HG03432 (cell line): ENCODE measurements around the gene PTH1R.

Source experiments
- ATAC-seq: cut with Tn5 transposase; IDR thresholded peaks from one replicate; pipeline ENCODE4 v1.9.1; 2021; ENCODE audit warnings: mild to moderate bottlenecking, moderate library complexity; ENCODE audit not compliant: unreplicated experiment

PTH1R gene

DNA sequence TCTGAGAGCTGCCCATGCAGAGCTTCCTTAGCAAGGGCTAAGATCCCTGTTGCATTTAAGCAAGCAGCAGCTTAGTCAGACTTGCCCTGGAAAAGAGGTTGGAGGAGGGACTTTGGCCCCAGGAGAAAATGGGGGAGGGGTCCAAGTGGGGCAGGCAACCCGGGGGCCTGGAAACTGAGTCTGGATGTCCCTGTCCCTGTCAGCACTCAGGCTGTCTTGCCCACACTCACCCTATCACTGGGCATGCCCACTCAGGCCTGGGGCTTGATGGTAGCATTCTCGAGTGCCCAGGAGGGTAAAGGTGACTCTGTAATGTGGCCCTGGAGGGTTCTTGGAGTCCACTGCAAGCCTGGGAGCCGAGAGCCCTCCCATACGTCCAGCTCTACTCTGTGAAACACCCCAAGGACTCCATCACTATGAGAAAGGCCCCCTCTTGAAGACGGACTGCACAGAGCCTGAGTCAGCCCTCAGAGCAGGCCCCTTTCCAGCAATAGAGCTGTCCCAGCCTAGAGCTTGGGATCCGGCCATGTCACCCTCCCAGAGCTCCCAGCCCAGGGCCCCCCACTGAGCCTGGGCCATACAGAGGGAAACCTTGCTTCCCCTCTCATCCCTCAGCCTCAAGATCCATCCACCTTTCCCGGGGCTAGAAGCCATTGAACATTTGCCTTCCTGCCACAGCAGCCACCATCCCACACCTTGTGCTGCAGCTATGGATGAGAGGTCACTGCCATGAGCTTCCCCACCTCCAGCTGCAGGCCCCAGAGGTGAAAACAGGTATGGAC, 27.6 kb upstream of the PTH1R start:
- no peak for ATAC-seq

DNA sequence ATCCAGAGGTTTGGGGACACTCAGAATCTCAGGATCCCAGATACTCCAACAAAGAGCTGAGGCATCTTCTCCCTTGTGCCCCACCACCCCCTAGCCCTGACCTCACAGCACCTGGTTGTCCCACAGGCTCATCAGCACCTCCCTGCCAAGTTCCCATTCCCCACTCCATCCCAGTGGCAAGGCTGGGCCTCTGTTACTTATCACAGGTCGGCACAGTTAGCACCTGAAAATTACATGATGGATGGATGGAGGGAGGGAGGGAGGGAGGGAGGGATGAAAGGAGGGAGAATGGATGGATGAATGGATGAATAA, 27.1 kb upstream of the PTH1R start:
- ATAC-seq, result no peak

DNA sequence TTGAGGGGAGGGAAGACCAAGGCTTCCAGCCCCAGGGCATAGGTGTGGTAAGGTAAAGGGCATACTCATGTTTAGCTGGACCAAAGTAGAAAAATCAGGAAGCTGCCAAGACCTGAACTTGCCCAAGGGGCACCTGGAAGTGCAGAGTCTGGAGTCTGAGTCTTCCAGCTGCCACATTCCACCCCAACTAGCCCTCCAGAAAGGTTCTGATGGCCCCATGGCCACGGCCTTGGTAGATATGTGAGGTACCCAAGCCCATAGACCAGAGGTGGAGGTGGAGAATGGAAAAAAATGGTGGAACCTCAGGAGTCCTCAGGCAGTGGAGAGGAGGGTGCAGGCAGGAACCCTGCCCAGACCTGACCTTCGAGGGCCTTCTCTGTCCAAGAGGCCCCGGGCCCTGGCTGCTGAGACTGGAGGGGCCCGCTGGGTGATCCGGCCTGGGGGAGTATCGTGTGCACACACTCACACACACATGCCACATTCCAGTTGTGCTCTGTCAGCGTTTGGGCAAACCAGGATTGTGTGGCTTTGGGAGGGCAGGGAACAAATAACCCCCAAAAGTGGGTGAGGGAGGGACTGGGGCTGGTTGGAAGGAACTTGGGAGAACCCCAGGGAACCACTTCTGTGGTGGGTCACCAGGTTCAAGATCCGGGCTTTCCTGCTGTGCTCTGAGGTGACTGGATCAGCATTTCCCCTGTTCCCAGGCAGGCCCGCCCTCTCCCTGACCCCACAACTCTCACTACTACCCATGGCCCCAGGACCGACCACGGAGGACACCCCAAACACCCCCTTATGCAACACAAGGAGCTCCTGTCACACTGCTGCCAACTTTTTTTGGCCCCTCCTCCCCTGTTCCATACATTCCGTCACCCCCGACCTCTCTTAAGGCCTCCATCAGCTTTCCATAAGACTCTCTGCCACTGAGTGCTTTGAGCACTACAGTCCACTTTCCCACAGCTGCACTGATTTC, 25.9 kb upstream of the PTH1R start:
- ATAC-seq, result no peak

DNA sequence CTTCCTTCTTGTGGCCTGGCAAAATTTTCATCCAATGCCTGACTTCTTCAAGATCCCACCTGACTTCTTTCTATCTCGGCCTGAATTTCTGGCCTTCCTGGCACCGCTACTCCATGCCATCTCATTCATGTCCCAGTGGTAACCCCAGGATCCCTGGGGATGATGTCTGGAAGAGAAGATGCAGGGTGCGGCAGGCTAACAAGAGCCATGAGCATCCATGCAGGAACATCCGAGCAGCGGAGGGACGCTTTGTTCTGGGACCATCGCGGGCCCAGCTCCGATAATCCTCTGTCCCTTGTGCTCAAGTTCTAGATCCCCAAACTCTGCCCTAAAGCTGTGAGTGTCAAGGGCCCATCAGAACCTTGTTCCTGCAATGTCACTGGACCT, 25.2 kb upstream of the PTH1R start:
- ATAC-seq, result no peak

DNA sequence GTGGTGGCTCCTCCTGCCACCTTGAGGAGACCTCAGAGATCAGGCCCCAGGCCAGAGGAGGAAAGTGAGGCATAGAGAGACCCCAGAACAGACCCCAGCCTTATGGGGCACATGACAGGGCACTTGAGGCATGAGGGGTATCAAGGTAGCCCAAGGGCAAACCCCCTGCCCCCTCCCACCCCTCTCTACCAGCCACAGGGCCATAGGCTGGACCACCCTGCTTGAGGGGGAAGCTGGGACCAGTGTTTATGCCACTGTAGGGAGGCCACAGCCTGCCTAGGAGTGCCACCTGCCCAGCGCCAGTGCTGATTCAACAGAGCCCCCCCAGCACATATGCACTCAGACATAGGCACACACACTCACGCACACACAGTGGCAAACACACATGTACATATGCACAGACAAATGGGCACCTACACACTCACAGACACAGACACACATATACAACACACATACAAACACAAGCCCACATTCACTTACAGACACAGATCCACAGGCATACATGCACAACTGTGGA, 24.6 kb upstream of the PTH1R start:
- no peak for ATAC-seq

DNA sequence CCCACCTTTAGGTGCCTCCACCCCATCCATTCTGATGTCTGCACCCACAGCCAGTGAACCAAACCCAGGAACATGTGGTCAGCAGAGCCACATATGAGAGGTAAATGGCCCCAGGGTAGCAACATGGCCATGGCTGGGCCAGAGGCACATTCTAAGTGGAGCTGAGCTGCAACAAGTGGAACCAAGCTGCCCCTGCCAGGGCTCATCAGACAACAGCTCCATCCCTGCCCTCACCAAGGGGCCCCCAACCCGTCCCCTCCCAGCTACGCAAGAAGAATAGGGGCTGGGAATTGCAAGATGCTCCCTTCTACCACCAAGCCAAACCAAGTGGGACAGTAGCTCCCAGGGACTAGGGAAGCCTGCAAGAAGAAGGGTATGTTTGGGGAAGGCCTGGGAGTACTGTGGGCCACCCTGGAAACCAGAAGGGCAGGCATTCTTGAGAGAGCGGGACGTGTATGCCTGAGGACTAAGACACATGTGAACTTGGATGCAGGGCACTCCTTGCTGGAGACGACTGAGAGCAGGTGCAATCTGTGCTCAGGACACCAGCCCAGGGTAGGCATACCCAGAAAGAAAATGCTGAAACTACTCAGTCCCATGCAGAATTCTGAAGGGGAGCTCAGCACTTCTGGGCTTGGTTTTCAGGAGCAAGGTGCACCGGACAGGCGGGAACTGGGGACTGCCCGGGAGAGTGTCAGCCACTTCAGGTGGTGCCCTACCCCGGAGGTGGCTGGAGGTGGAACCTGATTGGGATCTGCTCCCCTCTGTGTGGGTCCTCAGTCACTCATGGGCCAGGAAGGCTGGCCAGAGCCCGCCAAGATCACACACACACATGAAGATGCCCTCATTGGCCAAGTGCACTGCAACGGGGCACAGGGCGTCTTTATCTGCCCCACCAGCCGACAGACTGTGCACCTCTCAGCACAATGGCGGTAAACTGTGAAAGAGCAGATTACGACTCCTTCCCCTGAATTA, 23.8 kb upstream of the PTH1R start:
- ATAC-seq, result no peak

DNA sequence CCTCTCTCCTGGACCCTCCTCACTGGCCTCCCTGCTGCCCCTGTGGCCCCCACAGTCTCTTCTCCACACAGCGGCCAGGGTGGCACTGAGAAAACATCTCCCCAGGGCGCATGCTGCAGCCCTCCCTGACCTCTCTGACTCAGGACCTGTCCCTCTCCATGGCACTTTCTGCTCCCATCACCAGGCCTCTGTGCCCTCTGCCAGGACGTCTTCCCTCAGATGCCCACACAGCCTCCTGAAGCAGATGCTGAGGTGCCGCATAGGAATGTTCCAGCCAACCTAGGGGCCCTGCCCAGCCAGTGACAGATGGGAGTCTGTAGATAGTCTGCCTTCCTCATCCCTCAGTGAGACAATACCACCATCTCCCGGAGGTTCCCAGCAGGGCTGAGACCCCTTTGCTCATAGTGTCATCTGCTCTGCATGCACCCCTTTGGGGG, 22.9 kb upstream of the PTH1R start:
- no peak for ATAC-seq

DNA sequence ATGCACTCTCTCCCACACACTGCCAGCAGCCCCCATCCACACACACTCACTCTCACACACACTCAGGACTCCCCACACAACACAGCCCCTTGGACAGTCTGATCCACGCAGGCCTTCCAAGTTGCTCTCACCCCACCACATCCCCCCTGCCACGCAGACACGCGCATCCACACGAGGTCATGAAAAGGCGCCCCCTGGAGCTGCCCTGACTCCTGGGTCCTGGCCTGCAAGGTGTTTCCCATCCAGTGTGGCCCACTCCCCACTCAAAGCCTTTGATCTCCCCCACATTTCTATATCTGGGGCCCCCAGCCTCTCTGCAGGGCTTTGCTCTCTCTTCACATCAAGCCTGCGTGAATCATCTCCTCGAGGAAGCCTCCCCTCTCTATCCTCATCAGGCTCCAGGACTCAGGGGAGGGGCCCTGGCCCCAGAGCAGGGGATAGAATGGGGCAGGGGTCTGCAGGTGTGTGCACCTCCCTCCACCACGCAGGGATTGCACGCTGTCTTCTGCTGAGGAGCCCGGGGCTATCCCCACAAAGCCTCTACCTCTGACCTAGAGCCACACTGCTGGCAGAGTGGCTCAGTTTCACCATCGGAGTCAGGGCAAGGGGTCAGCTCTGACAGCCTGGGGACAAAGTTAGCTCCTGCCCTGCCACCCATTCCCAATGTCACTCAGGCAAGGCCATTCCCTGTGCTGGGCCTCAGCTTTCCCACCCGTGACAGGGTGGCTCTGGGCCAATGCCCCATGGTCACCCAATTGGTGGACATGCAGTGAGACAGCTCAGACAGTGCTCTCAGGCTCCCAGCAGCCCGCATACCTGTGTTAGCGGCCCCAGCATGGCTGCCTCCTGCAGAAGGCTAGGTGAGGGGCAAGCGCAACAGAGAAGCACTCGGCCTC, 20.7 kb upstream of the PTH1R start:
- no peak for ATAC-seq

DNA sequence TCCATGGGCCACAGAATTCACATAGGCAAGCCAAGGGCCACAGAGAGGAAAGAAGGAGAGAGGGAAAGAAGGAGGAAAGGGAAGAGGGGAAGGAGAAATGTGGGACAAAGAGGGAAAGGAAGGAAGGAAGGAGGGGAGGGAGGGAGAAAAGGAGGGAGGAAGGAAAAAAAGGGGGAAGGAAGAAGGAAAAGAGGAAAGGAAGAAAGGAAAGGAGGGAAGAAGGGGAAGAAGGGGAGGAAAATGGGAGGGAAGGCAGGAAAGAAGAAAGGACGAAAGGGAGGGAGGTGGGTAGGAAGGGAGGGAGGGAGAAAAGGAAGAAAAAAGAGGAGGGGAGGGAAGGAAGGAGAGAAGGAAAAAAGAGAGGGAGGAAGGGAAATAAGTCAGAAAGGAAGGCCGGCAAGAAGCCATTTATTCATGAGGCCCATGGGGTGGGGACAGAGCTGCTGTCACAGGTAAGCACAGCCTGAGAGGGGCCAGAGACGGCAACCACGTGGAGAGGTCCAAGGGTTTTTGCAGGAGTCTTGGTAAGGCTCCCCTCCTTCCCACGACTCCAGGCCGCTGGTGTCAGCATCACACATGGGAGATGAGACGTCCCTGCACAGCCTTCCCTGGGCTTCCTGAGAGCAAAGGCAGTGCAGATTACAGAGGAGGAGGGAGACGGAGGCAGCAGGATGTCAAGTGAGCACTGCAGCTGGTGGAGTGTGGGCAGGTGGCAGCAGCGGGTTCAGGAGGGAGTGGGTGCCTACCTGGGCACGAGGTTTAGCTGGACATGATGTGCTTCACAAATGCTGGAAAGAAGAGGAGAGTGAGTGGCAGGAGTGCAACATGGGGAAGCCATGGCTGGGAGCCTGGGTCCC, 19.8 kb upstream of the PTH1R start:
- no peak for ATAC-seq

DNA sequence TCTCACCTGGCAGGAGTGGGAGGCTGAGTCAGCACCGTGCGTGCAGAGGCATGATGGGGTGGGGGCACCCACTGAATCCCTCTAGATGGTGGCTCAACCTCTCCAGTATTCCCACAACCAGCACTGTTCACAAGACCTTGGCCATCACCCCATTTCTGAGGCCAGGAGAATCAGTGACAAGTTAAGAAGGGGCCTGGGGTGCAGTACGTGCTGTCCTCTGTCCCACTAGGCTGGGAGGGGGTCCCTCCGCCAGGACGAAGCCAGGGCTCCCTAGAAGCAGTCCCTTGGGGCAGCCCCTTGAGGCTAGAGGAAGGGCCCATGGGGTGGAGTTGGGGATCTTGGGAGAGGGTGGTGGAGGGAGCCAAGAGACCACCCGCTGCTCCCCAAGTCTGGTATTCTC, 19.1 kb upstream of the PTH1R start:
- ATAC-seq, result no peak

DNA sequence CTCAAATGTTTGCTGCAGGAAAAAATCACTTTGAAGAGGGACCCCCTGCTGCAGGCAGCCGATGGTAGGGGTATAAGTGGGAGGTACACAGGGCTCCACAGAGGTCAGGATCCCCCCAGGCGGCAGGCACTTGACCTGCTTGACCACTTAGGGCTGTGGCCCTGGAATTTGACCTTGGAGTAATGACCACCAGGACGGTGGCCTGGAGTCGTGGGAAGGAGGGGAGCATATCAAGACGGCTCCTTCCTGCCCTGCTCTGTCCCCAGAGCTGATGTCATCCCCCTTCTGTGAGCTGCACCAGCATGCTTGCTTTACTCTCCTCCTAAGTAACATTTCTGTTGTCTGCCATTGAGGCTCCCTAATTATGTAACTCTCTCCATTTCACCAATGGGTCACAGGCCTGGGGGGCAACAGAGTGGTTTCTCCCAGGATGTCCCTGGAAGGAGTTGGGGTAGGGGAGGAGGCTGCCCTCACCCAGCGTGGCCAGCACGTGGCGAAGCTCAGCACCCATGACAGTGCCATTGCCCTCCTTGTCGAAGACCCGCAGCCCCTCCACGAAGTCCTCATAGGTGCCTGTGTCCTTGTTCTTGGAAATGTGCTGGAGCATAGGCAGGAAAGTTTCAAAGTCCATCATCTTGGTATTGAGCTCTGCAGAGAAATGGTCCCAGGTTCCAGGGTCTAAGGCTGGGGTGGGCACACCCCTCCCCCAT, 18.4 kb upstream of the PTH1R start:
- no peak for ATAC-seq

DNA sequence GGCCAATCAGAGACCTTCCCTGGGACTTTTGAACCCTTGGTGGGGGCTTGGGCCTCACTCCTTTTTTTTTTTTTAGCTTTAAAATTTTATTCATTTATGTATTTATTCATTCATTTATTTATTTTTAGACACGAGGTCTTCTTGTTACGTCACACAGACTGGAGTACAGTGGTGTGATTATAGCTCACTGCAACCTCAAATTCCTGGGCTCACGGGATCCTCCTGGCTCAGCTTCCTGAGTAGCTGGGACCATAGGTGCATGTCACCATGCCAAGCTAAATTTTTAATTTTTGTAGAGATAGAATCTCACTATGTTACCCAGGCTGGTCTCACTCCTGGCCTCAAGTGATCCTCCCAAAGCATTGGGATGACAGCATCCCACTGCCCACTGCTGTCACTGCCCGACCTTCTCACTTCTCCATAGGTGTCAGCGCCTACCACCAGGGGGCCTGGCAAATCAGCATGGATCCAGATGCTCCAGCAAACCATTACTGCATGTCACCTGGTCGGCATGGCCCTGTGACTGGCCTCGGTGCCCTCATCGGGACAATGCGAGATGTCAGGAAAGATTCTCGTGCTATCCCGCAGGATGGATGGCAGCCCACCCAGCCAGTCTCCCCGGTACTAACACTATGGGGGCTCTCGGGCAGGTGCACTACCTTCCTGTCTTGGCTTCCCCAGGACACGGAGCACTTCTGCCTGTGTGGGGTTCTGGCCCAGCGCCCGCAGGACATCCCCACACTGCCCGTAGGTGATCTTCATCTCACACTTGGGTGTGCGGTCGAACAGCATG, 17.3 kb upstream of the PTH1R start:
- no peak for ATAC-seq

DNA sequence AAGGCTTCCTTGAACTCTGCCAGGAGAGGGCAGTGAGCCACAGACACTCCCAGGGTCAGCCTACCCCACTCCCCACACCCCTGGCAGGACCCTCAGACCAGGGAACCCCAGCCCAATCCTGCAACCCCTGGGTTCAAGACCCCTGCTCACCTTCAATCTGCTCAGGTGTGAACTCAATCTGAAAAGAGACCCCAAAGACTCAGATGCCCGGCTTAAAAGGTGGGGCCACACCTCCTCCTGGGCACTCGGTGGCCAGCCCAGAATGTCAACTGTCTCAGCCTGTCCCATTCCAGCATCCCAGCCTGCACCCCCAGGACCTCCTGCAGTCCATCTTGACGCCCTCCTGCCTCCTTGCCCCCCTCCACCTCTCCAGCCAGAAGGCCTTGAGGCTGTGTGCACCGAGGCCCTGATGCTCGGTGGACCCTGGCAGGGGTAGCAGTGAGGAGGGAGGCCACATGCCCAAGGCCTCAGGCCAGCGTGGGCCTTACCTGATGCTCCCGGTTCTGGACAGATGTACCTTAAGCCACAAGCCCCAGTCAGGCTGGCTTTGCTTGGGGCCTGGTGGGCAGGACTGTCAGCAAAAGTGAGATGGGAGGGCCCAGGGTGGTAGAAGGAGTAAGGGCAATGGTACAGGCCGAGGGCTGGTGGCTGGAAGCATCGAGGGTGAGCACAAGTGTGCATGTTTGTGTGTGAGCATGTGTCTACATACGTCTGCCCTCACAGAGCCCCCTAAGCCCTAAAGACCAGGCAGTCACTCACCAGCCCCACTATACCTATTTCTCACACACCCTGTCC, 16.5 kb upstream of the PTH1R start:
- ATAC-seq, result no peak

DNA sequence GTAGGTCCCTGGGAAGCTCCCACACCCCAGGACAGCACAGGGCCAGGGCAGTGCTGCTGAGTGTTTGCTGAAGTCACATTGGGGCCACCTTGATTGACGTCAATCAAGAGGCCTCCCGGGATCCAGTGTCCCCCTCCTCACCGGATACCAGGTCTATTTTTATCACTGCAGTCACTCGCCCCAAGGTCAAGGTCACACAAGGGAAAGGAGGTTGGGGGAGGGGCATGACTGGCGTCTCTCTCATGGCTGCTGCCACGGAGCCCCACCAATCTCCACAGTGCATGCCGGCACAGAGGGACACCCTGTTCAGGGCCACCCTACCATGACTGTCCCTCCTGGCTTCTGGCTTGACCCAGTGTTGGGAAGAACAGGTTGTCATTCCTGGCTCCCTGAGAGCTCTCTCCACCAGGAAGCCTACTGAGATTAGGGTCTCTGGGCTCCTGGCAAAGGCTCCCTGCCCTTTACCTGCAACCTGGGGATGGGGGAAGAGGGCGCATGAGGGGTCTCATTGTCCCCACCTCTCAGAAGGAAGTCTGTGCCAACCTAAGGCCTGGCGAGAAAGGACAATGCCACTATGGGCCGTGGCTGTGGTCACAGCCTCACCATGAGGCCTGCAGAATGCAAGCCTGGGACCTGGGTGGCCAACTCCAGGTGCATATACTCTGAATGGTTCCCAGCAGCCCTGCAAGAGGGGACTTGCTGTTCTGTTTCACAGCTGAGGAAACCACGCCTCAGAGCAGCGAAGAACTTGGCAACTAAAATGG, 15.7 kb upstream of the PTH1R start:
- ATAC-seq, result no peak

DNA sequence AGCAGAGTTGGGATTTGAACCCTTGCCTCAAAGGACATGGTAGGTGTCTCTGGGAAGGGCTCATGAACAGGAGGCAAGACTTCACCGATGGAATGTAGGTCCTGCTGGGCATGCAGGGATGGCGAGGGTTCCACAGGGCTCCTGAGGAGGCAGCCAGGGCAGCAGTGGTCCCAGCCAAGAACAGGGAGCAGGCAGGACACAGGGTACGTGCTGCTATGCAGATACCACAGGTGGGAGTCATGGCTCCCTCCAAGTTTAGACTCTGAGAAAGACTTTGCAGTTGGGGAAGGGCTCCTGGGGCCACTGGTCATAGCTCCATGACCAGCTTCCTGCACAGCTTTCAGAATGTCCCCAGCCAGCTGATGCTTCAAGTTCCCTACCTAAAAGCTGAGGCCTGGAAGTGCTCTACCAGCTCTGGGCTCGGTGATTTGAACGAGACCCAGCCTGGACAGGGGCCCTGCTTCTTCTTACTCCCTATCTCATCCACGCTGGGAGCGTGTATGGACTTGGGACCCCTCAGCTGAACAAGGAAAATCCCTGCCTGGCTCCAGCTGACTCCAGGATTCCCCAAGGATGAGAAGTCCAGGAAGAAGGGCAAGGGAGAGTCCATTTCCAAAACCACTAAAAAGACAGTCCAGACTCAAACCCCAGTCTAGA, 15.0 kb upstream of the PTH1R start:
- no peak for ATAC-seq
